Measurements from ENCODE around the gene PCMT1.
A peak's percentile ranks its signal among the peaks of the same experiment; 100 is the strongest.
"Not testable (repeated sequence)": the region's sequence is repeated elsewhere in the genome, so short reads cannot be mapped to it uniquely, and the experiment has no call there.

Gene PCMT1

GRCh38 chr6:149749594-149750135 lies at the start of gene PCMT1:
TSS of gene PCMT1 (plus strand) at chr6:149749741. CDS start at chr6:149749902, 161 bp downstream.
- ATAC-seq (peak; percentile 87), DNase-seq (peak; percentile 94)

DNA sequence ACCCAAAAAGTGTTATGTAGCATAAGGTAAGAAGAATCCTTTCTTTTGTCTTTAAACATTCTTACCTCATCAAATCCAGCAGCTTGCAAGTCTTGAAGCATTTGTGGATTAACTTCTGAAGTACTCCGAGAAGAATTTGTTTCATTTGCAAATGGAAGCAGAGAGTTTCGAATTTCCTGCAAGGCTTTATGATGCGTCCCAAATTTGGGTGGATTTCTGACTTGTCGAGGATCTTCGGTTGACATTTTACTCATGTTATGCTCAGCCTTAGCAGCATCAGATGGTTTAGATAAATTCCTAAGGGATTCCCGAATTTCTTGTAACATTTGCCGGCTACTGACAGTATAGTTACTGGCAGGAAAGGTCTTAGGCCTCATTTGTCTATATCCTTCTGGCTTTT lies 47.8 kb upstream of the PCMT1 start:
- DNase-seq: no peak
- ATAC-seq: no peak

- DNase-seq (no peak), ATAC-seq (no peak)
These were observed 37.8 kb upstream of the PCMT1 start for GRCh38 chr6:149711711-149712110.

GRCh38 chr6:149714442-149714841 lies 35.1 kb upstream of the PCMT1 start:
- ATAC-seq: no peak
- no peak for DNase-seq

- no peak for ATAC-seq
- DNase-seq: no peak
These were observed 33.2 kb upstream of the PCMT1 start for GRCh38 chr6:149716181-149716963.

- ATAC-seq (no peak), DNase-seq (no peak)
These were observed 32.3 kb upstream of the PCMT1 start for GRCh38 chr6:149717255-149717587.

DNA sequence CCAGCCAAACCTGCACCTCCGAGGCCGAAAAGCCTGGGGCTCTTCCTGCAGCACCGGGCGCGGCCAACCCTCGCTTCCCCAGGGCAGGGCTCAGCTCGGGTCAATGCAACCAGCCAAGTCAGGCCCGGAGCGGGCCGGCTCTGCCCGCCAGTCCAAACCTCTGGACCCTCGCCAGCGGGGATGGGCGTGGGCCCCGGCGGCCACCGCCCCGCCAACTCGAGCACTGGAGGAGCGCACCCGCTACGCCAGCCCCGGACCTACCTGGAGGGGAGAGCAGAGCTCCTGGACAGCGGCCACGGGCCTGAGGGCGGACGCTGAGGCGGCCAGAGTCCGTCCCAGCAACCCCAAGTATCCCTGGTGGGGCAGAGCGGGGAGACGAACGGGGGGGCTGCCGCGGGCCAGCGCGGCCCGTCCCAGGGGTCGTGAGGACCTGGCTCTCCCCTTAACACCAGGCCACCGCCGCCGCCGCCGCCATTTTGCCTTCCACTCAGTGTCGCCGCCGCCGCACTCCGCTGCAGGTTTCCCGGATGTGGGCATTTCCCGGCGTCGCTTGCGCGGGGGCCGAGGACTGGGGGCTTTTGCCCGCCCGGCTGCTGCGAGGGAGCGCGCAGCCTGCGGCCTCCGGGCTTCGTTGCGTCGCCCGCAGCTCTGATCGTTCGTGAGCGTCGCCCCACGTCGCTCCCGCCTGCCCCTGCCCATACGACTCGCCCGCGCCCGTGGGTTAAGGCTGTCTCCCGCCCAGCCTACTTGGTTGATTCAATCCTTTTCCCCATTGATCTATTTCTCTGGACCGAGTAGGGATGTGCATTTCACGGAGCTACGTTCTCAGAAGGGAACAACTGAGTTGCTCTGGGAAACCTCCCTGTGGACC lies 31.7 kb upstream of the PCMT1 start, which contains the start of gene LATS1:
Gene LATS1, minus strand, starts transcription at position 514 of the 871 bp plus-strand sequence. CDS start 15,975 bp downstream, outside the sequence.
- ATAC-seq: peak; percentile 95
- peak; percentile 94 for DNase-seq

GRCh38 chr6:149719531-149719930 lies 30.0 kb upstream of the PCMT1 start:
- ATAC-seq: no peak
- DNase-seq: no peak

DNA sequence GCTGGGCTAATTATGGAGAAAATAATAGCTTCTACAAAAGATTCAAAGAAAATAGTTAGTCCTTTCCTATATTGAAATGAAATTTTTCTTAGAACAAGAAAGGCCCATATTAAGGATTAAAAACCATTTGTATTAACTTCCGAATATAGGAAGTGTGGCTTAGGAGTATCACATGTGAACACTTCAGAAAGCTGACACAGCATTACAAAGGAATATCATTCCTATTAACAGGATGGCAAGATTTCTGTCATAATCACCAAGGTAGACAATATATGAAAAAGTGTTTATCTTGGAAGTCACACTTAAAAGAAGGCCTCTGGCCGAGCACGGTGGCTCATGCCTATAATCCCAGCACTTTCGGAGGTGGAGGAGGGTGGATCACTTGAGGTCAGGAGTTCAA lies 26.3 kb upstream of the PCMT1 start:
- no peak for ATAC-seq
- DNase-seq: no peak

DNA sequence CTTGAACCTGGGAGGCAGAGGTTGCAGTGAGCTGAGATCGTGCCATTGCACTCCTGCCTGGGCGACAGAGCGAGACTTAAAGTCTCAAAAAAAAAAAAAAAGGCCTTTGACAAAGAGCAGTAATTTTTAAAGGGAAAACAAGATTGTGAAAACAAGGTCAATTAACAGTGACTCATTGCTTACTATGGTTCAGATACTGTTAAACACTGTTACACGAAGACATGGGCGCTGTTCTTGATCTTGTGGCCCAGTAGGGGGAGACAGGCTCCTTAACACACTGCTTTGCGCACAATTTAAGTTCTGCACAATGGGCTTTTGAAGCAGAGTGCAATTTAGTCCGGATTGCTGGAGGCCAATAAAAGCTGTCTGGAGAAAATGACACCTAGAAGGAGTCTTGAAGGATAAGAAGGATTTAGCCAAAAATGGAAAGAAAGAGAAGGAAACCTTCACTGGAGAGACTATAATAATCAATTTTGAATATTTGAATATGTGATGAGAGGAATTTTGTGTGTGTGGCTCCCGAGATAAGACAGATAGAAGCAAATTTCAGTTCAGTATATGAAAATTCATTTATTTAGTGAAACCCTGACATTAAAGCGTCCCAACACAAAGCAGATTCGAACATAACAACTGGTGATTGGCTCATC lies 25.6 kb upstream of the PCMT1 start:
- peak; percentile 23 for DNase-seq

GRCh38 chr6:149725785-149726184 lies 23.8 kb upstream of the PCMT1 start:
- DNase-seq (no peak), ATAC-seq (no peak)

More for the DNA sequence above, 25.6 kb upstream of the PCMT1 start:
- peak; percentile 89 for ATAC-seq

DNA sequence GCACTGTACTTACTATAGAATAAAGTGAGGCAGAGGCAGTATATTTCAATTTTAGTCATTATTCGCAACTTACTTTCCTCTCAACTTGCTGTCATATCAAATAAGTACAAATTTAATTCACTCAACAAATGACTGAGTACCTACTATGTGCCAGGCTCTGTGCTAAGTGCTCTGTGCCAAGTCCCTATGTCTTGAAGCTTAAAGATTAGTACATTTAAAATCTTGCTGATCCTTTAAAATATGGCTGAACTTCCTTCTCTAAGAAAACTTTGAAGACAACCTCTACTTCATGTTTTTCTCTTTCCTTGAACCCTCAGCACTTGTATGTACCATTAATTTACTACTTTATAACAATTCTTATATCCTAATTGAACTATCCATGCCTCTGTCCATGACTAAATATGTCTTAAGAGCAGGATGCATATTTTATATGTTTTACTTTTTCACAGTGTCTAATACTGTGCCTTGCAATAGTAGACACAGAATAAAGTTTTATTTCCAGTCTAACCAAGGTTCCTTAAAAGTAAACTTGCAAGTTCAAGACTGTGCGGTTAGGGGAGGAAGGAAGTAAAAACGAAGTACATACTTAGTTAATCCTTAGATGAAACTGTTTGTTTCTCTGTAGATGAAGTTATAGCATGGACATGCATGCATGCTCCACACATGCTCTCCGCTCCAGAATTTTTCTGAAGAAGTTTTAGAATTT lies 21.6 kb upstream of the PCMT1 start:
- ATAC-seq (no peak), DNase-seq (no peak)

GRCh38 chr6:149728499-149729234 lies 20.9 kb upstream of the PCMT1 start:
- ATAC-seq: no peak
- DNase-seq: no peak

DNA sequence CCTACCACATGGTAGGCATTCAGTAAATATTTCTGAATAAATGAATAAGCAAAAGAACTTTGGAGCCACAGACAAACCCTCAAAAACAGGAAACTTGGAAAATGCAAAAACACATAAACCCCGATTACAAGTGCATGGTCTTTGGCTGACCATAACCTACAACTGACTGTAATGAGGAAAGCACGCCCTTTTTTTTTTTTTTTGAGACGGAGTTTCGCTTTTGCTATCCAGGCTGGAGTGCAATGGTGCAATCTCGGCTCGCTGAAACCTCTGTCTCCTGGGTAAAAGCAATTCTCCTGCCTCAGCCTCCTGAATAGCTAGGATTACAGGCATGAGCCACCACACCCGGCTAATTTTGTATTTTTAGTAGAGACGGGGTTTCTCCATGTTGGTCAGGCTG lies 19.7 kb upstream of the PCMT1 start:
- ATAC-seq (no peak), DNase-seq (no peak)

GRCh38 chr6:149733089-149733720 lies 16.3 kb upstream of the PCMT1 start:
- ATAC-seq (no peak), DNase-seq (no peak)

GRCh38 chr6:149734915-149735314 lies 14.6 kb upstream of the PCMT1 start:
- ATAC-seq (no peak), DNase-seq (no peak)

- DNase-seq, ATAC-seq: not testable (repeated sequence)
These were observed 4.3 kb upstream of the PCMT1 start for GRCh38 chr6:149745252-149745651.

DNA sequence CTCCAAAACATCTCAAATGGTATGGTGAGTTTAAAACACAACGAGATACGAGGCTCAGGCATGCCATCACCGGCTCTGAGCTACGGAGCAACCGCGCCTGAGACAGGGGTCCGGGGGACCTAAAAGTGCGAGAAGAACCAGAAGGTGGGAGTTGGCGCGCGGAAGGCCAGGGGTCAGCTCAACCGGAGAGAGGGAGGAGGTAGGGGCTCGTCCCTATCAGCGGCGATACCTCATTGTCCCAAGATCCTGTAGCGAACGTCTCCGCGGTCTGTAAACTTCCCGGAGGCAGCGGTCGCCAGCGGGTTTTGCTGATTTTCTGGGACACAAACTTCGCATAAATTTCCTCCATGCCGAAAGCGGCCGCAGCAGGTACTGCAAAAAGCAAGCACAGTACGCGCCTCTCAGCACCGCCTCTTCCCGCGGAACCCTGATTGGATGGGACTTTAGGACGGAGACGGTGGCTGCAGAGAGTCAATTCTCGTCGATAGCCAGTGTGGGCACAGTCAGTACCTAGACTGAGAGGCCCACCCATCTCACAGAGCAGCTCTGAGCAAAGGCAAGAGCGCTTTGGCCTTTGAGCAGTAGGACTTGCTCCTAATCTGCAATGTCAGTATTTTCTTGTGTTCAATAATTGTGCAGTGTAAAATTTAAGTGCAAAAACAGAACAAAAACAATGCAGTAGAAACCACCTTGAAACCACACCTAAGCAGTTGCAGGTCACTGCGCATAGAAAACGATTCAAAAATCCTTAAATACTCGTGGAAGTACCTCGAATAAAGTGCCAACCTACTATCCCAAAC lies 3.2 kb upstream of the PCMT1 start, which contains the start of gene NUP43:
Gene NUP43, minus strand, starts transcription at position 383 of the 800 bp plus-strand sequence. Its CDS starts 34 bp downstream, at position 349.
- peak; percentile 71 for ATAC-seq

DNA sequence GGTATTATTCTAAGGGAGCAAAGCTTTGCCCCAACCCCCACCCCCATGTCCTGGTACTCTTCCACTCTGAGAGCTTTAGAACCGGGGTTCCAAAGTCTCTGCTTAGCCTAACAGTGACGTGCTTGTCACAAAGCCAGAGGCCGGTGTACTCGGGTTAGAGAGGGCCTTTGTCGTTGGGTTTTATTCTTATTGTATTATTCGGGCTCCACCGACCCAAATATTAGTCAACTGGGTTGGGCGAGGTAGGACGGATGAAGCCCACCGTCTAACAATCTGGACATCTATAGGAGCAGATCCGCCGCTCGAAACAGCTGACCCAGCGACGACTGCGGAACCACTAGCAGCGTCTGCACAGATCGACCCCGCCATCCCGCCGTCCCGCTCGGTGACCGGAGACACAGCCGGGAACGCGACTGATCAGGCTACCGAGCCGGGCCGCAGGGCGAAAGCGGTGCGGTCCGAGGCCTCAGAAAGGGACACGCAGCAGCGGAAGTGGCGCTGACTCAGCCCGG lies 403 bp upstream of the PCMT1 start:
- not testable (repeated sequence) for ATAC-seq, DNase-seq

More for the DNA sequence above, 3.2 kb upstream of the PCMT1 start, which contains the start of gene NUP43:
- peak; percentile 93 for DNase-seq
